ENCODE results near the gene ACSL1. TPM values are rescaled to one million over a fixed set of nuclear protein-coding genes. Genes with fewer than 3 reads are reported as not detected.

Gene ACSL1
- total RNA-seq, 4 donors from 2014 or later: 43.5 to 136 (median 52.0) TPM

GRCh38 chr4:184756399-184756798, 69.4 kb downstream of the ACSL1 start:
- no peak overlapping the region for H3K4me3 ChIP-seq
- peaks cover 7 to 38% (median 22%) of the 10 kb centered on the region in 4 donors for H3K4me1 ChIP-seq
- H3K27ac ChIP-seq (replicated peaks in 1 of 4): peak overlapping the region; percentile 15 to 52 (median 26)
- H3K27me3 ChIP-seq: no peaks in the 10 kb centered on the region
- no peaks in the 10 kb centered on the region for H3K9me3 ChIP-seq
- 78% methylated on average over 6 of the region's 6 CpGs for WGBS
- DNase-seq (ENCODE audit: extremely low spot score): no peak
- intact Hi-C loops (cut with DNase I): no loop called here
- H3K36me3 ChIP-seq: peaks cover 10 to 50% (median 38%) of the 10 kb centered on the region in 4 donors
- TF ChIP-seq CTCF (IDR thresholded peaks at IDR 0.05): no peak
- no peak for TF ChIP-seq POLR2A (IDR thresholded peaks at IDR 0.05; ENCODE audit: low read depth)
- TF ChIP-seq POLR2AphosphoS5 (IDR thresholded peaks at IDR 0.05): peak in 1 of 2 donors; percentile 40
- no peak for TF ChIP-seq EP300 (IDR thresholded peaks at IDR 0.05)

GRCh38 chr4:184755278-184755677, 70.5 kb downstream of the ACSL1 start:
- DNase-seq (ENCODE audit: extremely low spot score): no peak
- peaks cover 10 to 39% (median 27%) of the 10 kb centered on the region in 4 donors for H3K36me3 ChIP-seq
- WGBS: 51% methylated on average over 6 of the region's 6 CpGs
- H3K4me1 ChIP-seq: peaks cover 7 to 48% (median 22%) of the 10 kb centered on the region in 4 donors
- H3K9me3 ChIP-seq: no peaks in the 10 kb centered on the region
- TF ChIP-seq EP300 (IDR thresholded peaks at IDR 0.05): no peak
- no peak for TF ChIP-seq POLR2AphosphoS5 (IDR thresholded peaks at IDR 0.05)
- no peak for TF ChIP-seq CTCF (IDR thresholded peaks at IDR 0.05)
- no peak for TF ChIP-seq POLR2A (IDR thresholded peaks at IDR 0.05; ENCODE audit: low read depth)
- H3K27ac ChIP-seq (replicated peaks in 1 of 4): peak overlapping the region in 3 of 4 donors; percentile 0 to 37 (median 28)
- intact Hi-C loops (cut with DNase I): no loop called here
- no peaks in the 10 kb centered on the region for H3K27me3 ChIP-seq
- H3K4me3 ChIP-seq: no peak overlapping the region

- H3K36me3 ChIP-seq: peaks cover 4 to 27% (median 13%) of the 10 kb centered on the region in 4 donors
- no peak overlapping the region for H3K27ac ChIP-seq (replicated peaks in 1 of 4)
- peaks cover 14 to 57% (median 26%) of the 10 kb centered on the region in 4 donors for H3K4me1 ChIP-seq
- intact Hi-C loops (cut with DNase I): no loop called here
- no peaks in the 10 kb centered on the region for H3K27me3 ChIP-seq
- TF ChIP-seq POLR2AphosphoS5 (IDR thresholded peaks at IDR 0.05) (no peak), EP300 (IDR thresholded peaks at IDR 0.05) (no peak), POLR2A (IDR thresholded peaks at IDR 0.05; ENCODE audit: low read depth) (no peak), CTCF (IDR thresholded peaks at IDR 0.05) (no peak)
- 93% methylated on average over 9 of the region's 9 CpGs for WGBS
- no peak overlapping the region for H3K4me3 ChIP-seq
- no peak for DNase-seq (ENCODE audit: extremely low spot score)
- H3K9me3 ChIP-seq: no peaks in the 10 kb centered on the region
Observed at GRCh38 chr4:184752496-184753275, 73.1 kb downstream of the ACSL1 start.

- H3K4me3 ChIP-seq: no peak overlapping the region
- no peak for DNase-seq (ENCODE audit: extremely low spot score)
- peaks cover 25 to 57% (median 31%) of the 10 kb centered on the region in 4 donors for H3K4me1 ChIP-seq
- no peak overlapping the region for H3K27ac ChIP-seq (replicated peaks in 1 of 4)
- no peaks in the 10 kb centered on the region for H3K9me3 ChIP-seq
- no peaks in the 10 kb centered on the region for H3K27me3 ChIP-seq
- H3K36me3 ChIP-seq: peaks cover 0 to 16% (median 5%) of the 10 kb centered on the region in 4 donors
- intact Hi-C loops (cut with DNase I): no loop called here
- 71% methylated on average over 6 of the region's 6 CpGs for WGBS
- no peak for TF ChIP-seq POLR2A (IDR thresholded peaks at IDR 0.05; ENCODE audit: low read depth)
- no peak for TF ChIP-seq POLR2AphosphoS5 (IDR thresholded peaks at IDR 0.05)
- no peak for TF ChIP-seq CTCF (IDR thresholded peaks at IDR 0.05)
- no peak for TF ChIP-seq EP300 (IDR thresholded peaks at IDR 0.05)
Observed at GRCh38 chr4:184751585-184751956, 74.2 kb downstream of the ACSL1 start.

All from esophagus muscularis mucosa (tissue), 4 donors.